Stromal cell of bone marrow (primary cell): ENCODE measurements around the gene NCKAP5.
"Not testable (repeated sequence)": the region's sequence is repeated elsewhere in the genome, so short reads cannot be mapped to it uniquely, and the experiment has no call there.

Experiments used
- DNase-seq: peaks from one replicate; pipeline ENCODE4 v3.0.0-alpha.2; 2012; ENCODE audit warnings: low read depth

The NCKAP5 gene

DNA sequence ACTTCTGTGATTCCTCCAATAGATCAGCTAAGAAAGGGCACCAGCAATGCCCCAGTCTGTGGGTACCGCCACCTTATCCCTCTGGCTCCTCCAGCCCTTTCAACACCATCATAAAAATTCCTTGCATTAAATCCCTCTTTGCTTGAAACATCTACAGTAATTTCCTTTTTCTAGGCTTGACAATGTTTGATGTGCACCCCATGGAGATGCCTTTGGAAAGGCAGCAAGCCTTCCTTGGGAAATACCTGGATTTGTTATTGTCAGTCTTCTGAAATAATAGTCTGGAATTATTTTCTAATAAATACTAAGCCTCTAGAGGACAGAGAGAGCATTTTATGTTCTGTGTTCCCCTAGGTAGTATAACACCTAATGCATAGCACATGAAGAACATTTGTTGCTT is 46.1 kb downstream of the NCKAP5 start:
- no peak for DNase-seq

DNA sequence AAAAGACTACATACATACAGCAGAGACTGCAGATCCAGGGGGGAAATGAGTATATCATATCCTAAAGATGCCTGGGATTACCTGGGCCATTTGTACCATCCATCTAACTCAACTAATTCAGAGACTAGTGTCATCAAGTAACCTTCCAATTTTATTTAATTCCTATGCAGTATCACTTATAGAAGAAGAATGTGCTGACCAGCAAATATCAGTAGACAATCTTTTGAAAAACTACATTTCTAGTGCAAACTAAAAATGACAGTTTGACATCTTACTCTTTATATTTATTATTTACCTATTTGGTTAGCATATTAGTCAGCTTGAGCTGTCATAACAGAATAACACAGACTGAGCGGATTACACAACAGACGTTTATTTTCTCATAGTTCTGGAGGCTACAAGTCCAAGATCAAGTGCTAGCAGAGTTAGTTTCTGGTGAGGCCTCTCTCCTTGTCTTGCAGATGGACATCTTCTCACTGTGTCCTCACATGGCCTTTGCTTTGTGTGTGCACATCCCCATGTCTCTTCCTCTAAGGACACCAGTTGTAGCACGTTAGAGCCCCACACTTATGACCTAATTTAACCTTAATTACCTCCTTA is 47.0 kb downstream of the NCKAP5 start:
- no peak for DNase-seq

DNA sequence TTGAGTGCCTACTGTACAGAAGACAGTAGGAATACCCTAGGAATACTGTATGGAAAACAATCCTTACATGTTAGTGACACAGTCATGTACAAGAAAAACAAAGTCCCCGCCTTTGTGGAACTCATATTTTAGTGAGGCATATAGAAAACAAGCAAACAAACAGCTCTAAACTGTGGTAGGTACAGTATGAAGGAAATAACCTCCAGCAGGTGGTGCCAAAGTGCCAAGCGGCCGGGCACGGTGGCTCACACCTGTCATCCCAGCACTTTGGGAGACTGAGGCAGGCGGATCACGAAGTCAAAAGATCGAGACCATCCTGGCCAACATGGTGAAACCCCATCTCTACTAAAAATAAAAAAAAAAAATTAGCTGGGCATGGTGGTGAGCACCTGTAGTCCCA is 48.6 kb downstream of the NCKAP5 start:
- DNase-seq: not testable (repeated sequence)

DNA sequence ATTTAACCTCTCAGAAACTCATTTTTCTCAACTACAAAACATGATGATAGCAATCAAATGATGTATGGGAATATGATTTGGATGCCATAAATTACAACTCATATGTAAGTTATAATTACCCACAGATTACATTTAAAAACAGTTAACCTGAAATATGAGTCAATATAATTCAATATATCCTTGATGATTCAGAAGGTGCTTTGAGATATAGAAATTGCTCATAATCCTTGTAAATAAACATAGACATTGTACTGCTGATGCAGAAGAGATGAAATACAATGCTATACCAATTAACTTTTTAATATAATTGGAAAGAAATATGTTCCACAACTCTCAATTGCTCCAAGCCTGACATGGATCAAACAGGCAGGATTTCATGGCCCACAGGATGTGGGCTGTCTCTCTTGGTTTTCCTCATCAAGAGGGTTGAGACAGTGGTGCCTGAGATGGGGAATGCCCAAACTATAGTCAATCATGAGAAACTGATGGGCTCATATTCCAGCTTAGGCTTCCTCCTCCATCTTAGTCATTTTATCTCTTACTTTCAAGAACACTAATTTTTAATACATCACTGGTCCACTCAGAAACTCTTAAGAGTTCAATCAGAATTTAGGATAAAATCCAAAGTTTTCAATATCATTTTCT is 49.4 kb downstream of the NCKAP5 start:
- DNase-seq: no peak

DNA sequence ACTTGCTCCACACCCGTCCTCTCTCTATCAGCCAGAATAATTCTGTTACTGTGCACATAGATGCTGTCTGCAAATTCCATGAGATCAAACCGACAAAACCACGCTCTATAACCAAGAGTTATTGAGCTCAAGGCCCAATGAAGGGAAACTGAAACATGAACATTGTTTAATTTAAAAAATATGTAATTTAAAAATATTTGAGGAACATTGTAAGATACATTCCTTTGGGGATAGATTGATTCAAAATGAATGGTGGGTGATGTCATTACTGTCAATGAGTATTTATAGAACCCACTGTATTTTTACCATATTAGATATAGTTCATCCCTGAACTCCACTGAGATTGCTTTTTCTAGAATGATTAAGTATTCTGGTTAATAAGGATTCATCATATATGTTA is 50.4 kb downstream of the NCKAP5 start:
- no peak for DNase-seq

DNA sequence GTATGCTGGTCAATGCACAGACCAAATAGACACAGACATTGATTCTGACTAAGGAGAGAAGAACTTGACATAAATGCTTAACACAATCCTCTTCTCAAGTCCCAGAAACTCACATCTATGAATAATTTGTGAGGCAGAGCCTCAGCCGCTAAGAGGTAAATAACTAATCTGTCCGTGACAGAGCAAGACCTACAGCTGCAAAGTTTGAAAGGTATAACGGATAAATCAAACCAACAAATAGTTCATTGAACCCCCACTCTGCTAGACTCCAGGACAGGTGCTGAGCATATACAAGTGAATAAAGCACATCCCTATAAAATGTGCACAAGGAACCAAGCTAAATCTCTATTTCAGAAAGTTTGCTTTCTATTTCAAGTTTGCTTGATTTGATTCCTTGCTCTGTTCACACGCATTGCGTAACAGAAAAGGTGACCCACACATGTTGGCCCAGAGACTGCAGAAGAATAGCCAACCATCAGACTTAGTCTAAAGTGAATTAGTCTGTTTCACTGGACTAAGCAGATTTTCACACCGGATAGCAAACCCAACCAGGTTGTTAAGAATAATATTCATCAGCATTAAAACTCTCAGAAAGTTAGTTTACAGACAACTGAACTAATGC is 51.7 kb downstream of the NCKAP5 start:
- DNase-seq: no peak

DNA sequence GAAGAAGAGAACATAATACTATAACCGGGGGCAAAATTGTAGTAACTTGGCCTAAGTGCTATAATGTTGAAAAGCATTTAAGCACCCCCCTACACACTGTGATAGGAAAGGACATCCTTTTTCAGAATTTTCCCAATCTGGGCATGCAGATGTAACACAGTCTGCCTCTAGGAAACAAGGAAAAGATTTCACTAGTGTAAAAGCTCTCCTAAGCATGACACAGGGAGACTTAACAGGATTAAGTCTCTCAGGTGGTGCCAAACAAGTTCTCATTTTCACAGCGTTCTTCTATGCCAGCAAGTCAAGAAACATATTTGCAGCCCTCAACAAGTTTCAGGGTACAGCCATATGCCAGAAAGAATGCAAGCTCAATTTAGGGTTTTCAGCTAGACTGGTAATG is 53.0 kb downstream of the NCKAP5 start:
- DNase-seq: no peak

DNA sequence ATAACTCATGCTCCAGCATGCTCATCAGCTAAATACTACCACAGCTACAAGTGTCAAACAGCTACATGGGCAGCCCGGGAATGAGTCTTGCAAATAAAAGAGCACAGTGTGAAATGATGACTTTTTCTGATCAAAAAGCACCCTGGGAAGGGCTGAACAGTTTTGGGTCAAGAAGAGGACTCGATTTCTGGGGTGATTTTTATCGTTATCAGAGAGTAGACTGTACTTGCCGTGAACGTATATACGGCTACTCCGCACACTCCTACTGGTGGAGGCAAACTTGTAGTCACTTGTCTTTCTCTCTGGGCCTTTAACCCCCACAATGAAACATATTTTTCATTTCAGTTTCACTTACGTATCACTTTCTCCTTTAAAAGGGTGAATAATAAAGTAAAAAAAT is 54.4 kb downstream of the NCKAP5 start:
- DNase-seq: no peak

DNA sequence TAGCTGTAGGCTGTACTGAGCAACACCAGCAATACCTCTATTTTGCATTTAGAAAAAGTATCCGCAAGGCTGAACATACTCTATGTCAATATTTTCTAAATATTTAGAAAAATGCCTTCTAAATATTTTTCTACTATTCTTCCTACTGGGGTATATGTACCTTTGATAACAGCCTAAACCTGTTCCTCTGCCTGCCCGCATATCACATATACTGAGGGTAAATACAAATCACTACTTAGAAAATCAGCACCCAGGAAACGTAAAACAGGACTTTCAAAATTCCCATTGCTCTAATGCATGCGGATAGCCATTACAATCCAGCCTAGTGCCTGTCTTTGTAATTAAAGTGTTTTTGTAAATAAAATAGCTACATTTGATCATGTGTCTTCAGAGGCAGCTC is 56.1 kb downstream of the NCKAP5 start:
- no peak for DNase-seq

DNA sequence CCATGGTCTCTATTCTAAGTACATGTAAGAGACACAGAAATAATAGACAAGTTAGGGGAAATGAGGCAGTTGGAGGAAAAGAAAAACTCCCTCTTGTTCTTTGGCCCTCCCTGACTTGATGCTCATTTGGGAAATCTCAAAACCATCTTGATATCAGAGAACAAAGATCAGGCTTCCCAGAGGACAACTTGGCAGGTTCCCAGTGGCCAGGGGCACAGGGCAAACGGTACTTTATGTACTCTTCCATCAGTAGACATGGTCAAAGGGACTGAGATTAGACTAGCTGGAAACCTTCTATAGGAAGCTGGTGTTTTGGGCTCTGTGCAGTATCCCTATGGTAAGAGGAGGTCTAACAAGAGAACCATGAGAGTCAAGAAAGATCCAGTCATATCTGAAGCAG is 56.6 kb downstream of the NCKAP5 start:
- no peak for DNase-seq

DNA sequence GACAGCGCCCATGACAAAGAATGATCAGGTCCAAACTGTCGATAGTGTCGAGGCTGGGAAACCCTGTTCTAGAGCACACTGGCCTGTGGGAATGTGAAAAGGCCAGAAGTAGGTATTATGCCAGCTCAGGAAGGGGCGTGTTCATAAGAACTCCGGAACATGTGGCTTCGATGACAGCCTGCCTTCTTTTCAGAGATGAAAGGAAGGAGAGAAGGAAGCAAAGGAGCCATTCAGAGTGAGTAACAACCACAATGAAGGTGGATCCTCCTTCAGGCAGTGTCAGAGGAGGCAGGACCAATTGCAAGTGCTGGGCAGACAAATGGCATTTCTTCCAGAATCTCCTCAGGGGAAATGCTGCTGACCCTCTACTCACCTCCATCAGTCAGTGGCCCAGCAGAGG is 58.5 kb downstream of the NCKAP5 start:
- DNase-seq: no peak

DNA sequence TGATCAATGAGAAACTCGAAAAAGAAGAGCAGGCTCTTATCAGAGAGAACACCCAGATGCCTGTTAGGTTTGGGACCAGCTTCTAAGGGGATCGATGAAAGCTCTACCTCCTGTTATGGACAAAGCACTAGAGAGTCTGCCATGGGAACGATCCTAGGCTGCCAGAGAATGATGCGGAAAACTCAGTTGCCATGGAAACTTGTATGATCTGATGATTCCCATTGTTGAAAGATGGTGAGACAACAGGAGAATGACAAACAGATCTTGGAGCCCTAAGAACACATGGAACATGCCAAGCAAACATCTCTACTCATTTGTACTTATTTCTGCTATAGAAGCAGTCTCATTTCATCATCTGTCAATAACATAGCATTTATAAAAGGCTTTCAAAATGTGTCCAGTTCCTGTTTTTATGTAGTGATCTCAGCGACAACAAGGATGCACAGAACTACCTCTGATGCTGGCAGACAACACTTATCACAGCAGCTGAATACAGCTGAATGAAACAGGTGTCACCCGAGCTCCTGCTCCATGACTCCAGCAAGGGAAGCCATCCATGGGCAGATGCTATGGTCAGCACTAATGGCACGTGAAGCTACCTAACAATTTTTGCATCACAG is 59.6 kb downstream of the NCKAP5 start:
- no peak for DNase-seq

DNA sequence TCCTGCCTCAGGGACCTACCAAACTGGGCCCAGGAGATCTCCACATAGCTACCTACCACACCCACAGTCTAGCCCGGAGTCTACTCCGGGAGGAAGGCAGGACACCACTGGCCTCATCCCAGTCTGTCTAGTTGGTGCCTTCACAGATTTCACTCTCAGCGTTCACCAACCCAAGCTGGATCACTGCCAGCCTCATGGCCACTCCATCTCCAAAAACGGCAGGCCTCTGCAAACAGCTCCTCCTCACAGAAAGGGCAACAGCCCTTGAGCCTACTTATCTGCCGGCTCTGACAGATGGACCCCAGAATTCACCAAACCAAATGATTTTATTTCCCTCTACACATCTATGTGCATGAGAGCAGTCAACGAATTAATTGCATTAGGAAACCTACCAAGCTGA is 61.3 kb downstream of the NCKAP5 start:
- no peak for DNase-seq

DNA sequence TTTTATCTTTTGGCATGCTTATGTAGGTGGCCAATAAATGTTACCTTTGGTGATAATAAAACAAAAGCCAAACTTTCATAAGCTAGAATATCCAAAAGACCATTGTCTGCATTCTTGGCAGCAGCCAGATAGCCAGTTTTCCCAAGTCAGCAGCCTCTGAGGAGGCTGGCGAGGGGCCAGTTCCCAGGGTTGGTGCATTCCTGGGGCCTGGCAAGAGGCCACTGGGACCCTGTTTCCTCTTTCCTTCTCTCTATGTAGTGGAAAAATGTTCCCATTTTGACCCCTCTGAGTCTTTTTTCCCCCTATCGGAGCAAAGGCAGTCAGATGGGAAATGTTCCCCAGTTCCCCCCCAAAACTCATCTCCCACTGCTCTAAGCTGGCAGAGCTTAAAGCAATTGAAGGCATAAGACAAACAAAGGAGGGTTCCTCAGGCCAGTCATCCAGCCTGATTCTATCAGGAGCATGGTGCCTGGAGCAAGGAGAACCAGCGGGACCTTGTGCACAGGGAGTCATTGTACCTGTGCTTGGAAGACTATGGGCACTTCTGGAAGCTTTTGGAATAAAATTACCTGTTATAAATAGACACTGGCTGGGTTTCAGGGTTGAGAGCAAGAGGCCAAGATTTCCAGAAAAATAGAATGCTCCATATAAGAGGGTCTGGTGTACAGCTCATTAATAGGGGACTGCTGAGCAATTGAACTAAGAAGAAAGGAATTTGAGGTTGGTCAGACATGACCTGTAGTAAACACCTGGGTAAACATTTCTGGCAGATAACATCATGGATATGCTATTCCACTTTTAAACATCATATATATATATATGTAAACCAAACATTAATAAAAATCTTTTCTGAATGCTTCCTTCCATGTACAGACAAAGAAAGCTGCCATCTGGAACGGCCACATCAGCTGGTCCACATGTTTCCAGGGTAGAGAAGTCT is 63.4 kb downstream of the NCKAP5 start:
- DNase-seq: no peak

DNA sequence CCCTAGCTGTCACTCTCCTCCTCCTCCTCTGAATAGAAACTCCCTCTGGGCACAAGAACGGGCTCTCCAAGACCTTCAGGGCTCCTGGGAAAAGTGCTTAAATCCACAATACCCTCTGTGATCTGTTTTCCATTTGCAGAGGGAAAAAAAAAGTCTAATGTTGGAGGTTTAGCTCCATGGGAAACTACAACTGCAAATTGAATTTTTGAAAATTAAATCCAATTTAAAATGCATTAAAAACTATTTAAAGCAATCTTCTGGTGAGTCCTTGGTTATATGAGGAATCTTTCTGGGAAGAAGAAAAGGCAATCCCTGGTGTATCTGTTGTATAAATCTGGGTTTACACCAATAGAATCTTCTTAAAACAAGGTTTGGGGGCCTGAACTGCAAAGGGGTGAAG is 64.3 kb downstream of the NCKAP5 start:
- DNase-seq: no peak

DNA sequence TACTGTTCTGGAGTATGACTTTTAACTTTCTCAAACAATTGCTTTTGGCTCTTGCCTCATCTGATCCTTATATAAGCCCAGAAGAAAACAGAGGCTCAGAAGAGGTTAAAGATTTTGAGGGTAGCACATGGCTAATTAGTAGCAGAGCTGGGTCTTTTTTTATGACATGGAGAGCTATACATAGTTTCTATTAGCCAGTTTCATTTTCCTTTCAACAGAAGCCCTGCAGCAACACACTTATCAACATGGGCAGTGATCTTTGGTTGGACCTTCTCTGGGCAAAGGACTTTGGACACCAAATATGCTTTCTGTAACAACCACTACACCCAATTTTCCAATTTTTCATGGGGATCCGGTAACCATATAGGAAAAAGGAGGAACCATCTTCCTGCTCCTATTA is 64.9 kb downstream of the NCKAP5 start:
- DNase-seq: no peak

DNA sequence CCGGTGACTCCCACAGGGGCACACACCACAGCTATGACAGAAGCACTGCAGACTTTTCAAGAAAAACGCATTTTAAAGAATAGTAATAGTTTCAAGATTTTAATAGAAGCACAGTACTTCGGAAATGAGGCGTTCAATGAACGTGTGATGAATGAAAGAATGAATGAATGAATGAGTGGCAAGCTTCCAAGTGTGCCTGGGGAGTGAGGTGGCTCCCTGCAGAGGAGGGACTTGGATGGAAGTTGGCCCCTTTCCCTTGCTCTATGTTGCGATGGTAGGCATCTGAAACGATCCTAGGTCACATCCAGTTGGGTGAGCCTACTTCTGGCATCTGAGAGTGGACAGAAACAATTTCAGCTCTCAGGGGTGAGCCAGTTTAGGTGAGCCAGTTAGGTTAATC is 65.6 kb downstream of the NCKAP5 start:
- DNase-seq: no peak

DNA sequence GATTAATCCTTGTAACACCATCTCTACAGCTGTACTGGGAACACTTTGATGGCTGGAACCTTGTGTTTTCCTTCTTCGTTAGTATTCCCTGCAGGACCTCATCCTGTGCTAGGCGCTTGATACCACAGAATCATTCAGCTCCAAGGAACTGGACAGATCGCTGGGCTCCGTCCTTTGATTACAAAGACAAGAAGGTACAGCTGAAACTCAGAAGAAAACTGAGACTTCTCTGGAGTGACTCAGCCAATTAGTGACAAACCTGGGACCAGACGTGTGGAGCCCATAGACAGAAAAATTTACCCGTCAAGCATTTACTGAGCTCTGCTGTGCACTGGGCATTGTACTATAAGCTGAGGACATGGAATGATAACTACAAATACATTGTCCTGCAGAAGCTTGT is 67.3 kb downstream of the NCKAP5 start:
- DNase-seq: no peak

DNA sequence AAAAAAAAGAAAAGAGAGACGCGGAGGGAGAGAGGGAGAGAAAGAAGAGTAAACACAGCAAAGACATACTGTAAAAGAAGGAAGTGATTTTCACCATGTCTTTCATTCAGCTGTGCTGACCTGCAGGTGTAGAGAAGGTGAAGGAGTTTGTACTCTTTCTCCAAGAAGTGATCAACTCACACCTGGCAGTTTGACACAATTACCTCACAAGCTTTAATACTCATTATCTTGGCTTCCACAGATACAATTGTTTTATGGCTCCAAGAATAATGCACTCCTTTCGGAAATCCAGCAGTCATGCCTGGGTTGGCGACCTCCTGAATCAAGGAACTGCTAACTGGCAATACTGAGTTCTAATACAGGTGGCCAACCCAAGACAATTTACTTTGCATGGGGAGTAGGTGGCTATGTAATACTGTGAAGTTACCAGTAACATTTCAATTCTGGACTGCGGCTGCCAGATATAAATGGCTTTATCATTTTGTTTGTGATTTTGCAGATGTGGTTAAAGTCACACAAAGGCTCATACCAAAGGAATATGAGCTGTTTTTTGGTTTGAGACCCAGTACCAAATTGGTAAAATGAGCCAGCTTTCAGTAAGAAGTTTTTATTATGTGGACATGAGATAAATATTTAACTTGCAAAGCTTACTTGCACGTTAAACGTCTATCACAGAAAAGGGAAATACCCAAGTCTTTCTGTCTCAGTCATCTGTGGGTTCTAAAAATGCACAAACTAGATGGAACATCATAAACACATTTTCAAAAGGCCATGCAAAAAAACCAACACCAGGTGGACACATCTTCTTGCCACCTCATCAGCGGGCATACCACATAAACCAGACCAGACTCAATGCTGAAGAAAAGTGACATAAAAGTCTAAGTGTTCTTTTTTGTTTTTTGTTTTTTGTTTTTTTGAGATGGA is 69.3 kb downstream of the NCKAP5 start:
- no peak for DNase-seq

DNA sequence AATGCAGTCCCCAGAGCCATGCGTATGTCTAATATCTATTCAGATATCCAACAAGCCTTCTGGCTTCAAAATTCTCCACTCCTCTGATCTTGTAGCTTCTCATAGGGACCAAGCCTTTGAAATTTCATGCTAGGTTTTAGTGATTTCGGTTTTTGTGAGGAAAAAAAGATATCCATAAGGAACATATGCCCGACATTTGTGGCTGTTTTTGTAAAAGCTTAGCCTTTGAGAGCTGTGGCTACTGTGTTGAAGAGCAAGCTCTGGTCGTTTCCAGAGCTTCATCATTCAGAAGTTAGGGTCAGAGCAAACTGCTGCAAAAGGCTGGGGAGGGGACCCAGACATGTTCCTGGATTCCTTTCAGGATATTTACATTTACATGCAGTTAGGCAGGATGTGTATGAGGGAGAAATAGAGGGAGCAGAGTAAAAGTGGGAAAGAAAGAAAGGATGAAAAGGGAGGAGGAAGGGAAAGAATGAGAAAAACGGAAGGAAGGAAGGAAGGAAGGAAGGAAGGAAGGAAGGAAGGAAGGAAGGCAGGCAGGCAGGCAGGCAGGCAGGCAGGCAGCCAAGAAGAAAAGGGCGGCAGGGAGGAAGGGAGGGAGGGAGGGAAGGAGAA is 70.2 kb downstream of the NCKAP5 start:
- DNase-seq: no peak
